Measurements from ENCODE around the gene OR4E1.

DNA sequence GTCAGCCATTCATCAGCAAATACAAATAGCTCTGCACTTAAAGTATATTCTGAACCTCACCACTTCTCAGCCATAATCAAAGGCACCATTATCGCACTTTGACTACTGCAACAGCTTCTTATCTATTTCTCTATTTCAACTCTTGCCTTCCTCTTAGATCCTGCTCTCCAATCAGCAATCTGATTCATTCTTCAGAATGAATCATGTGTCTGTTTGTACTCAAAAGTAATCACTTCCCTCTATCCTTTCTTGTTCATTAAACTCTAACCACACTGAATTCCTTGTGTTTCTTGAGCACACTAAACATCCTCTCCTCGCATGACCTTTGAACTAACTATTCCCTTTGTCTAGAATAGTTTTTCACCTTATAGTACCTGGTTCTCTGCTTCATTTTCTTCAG is 12.8 kb upstream of the OR4E1 start:
- TF ChIP-seq, protein P1, sequence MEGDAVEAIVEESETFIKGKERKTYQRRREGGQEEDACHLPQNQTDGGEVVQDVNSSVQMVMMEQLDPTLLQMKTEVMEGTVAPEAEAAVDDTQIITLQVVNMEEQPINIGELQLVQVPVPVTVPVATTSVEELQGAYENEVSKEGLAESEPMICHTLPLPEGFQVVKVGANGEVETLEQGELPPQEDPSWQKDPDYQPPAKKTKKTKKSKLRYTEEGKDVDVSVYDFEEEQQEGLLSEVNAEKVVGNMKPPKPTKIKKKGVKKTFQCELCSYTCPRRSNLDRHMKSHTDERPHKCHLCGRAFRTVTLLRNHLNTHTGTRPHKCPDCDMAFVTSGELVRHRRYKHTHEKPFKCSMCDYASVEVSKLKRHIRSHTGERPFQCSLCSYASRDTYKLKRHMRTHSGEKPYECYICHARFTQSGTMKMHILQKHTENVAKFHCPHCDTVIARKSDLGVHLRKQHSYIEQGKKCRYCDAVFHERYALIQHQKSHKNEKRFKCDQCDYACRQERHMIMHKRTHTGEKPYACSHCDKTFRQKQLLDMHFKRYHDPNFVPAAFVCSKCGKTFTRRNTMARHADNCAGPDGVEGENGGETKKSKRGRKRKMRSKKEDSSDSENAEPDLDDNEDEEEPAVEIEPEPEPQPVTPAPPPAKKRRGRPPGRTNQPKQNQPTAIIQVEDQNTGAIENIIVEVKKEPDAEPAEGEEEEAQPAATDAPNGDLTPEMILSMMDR (conservative IDR thresholded peaks at IDR 0.05 in 1 of 2, IDR thresholded peaks at IDR 0.05 in 1 of 2; ENCODE audit: extremely low read depth in 1 of 2, insufficient read depth in 1 of 2, low read depth in 1 of 2, low read length in 2 of 2), result no peak
- TF ChIP-seq EZH2 (IDR thresholded peaks at IDR 0.05; ENCODE audit: borderline replicate concordance, low read length), result no peak
